Activated CD8-positive, alpha-beta memory T cell treated with anti-CD3 and anti-CD28 coated beads for 4 hours (primary cell): Measurements from ENCODE around the gene GPSM3.
"Not testable (repeated sequence)": the region's sequence is repeated elsewhere in the genome, so short reads cannot be mapped to it uniquely, and the experiment has no call there.

ENCODE experiments used
- DNase-seq, 2 donors: peaks; one replicate each; pipeline ENCODE4 v3.0.0-alpha.2; 2020; ENCODE audit warnings: low read depth in 2 of 2

Gene GPSM3

DNA sequence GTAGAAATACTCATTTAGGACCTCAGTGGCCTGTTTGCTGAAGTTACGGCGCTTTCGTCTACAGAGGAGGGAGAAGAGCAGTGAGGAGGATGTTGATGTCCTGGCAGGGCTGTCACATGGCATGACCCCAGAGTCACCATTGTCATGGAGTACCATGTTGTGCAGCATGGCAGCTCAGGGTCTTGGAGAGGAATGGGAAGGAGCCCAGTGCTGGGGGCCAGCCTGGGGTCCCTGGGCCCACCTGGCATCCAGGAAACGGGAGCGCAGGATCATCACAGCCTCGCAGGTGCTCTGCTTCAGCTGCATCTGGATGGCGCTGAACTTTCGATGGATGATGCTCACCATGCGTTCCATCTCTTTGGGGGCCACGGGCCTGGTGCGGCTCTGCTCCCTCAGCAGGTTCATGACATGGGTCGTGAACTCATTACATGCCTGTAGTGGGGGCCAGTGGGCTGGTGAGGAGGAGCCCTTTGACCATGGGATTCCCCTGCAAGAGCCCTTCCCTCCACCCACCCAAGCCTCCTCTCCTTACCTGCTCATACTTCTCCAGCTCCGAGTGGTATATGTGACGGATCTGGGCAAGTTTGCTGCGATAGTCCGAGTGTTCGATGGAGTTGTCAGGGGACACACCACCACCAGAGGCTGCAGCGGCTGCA is 4.6 kb downstream of the GPSM3 start:
- DNase-seq: not testable (repeated sequence)

DNA sequence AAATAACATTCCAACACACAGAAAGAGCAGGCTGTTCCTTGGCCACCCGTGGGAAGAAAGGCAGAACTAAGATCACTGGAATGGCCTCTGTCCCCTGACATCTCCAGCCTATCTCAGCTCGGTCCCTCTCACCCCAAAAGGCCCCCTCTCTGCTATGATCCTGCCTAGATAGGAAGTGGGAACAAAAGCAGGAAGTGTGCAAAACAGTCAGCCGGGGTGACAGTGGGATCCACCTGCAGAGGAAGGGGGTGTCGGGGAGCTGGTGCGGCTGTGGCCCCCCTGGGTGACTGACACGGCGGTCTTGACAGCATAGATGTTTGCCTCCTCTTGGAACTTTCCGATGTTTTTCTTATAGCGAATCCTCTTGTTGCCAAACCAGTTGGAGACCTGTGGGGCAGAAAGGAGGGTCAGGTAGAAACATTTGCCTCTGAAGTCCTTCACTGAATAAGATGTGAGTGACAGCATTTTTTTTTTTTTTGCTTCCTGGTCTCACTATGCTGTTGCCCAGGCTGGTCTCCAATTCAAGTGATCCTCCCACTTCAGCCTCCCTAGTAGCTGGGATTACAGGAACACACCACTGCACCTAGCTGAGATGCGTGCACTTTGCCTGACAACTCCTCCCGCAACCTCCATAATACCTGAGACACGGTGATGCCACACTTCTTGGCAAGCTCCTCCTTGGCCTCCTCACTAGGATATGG is 5.3 kb downstream of the GPSM3 start:
- DNase-seq: no peak

DNA sequence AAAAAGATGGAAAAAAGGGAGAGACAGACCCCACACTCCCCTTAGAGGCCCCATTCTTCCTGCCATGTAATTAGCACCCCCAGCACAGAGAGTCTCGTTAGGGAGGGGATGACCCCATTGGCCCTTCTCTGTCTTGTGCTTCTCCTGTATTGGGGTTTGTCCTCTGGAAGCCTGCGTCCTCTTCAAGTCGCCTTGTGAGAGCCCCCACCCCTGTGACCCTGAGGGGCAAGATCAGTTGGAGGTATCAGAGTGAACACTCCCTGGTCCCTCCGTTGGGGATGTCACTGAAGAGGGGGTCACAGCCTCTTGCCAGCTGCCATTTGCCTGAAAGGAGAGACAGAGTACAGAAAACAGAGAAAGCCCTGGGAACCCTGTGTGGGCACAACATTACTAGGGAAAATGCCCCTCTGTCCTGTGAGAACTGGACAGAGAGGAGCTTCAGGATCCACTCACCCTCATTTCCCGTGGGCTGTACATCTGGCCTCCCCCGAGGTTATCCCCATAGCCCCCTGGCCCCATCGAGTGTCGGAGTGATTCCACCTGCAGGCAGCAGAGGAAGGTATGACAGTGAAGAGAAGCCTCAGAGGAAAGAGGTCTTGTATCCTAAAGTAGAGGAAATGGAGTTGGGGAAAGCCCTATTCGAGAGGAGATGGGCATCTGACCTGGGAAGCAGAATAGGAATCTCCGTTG is 6.1 kb downstream of the GPSM3 start:
- not testable (repeated sequence) for DNase-seq

DNA sequence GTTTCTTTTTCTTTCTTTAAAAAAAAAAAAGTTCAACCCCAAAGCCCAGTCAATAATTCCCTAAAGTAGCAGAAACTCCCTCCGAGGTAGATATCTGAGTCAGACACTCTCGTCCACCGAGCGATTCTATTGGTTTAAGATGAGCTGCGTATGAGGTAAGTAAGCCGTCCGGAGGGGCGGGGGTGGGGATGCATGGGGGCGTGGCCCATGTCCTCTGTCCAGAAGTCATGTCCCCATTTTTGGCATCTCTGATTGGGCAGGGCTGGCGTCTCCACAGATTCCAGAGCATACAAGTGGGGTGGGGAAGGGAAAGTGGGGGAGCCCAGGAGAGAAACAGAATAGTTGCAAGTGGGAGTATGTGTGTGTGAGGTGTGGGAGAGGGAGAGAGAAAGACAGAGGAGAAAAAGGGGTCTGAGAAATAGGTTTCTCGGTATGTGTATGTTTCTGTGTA is 6.7 kb downstream of the GPSM3 start:
- peak in 1 of 2 donors; percentile 29 for DNase-seq

DNA sequence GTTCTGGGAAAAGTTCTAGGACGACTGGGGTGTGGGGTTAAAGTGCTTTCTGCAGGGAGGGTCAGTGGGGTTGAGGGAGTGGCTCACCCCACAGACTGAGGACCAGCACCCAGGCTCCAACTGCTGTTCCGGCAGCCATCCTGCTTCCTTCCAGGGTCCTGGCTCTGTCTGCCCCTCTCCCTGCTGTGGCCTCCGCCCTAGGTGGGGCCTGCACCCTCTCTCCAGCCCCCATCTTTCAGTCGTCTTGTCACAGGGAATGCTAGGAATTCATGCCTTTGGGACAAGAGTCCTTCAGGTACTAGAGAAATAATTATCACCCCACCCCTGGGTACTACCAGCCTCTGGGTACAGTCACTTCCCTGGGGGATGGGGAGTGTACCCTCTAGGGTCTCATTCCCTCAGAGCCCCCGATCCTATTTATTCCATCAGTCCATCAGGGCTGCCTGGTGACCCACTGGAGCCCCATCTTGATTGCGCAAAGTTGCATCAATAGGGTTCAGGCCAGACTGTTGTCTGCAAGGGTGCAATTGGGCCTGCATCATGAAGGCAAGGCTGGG is 8.3 kb downstream of the GPSM3 start, which contains the start of gene AGER:
TSS of gene AGER (minus strand) at position 170 of the 557 bp plus-strand sequence. CDS start at position 139, 31 bp downstream.
- DNase-seq: no peak

DNA sequence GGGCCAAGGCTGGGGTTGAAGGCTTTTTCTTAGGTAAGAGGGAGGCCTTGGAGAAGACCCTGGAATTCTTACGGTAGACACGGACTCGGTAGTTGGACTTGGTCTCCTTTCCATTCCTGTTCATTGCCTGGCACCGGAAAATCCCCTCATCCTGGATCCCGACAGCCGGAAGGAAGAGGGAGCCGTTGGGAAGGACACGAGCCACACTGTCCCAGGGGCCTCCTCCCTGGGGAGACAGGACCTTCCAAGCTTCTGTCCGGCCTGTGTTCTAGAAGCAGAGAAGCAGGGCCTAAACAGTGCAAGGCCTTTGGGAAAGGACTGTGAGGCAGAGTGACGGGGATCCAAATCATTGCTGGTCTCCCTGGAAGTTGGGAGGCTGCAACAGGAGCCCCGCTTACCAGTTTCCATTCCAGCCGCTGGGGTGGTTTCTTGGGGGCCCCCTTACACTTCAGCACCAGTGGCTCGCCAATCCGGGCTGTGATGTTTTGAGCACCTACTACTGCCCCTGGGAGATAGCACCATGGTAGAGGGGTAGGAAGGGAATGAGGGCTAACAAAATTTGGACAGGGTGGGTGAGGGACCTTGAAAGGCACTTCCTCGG is 8.9 kb downstream of the GPSM3 start:
- DNase-seq: no peak

DNA sequence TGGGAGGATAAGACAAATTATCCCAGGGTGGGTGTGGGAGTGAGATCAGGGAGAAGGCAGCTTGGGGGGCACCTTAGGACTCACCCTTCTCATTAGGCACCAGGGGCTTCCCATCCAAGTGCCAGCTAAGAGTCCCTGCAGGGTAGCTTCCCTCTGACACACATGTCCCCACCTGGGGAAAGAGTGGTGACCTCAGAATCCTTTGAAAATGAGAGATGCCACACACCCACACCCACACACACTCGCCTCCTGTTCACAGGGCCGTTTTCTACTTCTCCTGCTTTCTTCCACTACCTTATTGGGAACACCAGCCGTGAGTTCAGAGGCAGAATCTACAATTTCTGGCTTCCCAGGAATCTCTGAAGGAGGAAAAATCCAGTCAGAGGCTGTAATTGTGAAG is 9.4 kb downstream of the GPSM3 start:
- DNase-seq: no peak

DNA sequence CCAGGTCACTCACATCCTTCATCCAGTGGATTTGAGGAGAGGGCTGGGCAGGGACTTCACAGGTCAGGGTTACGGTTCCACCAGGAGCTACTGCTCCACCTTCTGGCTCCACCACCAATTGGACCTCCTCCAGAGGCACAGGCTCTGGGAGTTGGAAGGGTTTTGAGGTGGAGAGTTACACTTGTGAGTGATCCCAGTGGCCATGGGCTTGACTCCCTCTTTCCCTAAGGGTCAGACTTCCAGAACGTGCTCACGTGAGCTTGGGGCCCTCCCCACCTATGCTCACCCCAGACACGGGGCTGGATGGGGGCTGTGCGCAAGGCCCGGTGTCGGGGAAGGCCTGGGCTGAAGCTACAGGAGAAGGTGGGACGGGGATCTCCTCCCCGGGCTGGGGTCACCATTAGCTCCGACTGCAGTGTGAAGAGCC is 9.9 kb downstream of the GPSM3 start:
- no peak for DNase-seq

DNA sequence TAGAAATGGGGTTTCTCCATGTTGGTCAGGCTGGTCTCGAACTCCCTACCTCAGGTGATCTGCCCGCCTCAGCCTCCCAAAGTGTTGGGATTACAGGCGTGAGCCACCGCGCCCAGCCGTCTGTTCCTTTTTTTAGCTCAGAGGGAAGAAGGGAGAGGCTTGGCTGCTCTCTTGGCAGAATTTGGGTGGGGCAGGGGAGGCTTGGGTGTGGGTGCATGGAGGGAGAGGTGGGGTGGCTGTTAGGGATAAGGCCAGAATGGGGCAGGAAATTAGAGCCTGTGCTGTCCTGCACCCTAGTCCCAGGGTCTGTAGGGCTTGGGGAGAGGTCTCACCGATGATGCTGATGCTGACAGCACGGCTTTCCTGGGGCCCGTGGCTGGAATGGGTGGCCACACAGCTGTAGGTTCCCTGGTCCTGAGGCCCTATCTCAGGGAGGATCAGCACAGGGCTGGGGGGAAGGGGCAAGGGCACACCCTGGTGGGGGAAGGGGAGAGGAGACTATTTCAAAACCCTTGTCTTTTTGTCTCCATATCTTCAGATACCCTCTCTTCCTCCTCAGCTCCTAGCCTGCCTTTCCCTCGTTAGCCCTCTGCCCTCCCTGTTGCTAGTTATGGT is 10.4 kb downstream of the GPSM3 start:
- DNase-seq: no peak

DNA sequence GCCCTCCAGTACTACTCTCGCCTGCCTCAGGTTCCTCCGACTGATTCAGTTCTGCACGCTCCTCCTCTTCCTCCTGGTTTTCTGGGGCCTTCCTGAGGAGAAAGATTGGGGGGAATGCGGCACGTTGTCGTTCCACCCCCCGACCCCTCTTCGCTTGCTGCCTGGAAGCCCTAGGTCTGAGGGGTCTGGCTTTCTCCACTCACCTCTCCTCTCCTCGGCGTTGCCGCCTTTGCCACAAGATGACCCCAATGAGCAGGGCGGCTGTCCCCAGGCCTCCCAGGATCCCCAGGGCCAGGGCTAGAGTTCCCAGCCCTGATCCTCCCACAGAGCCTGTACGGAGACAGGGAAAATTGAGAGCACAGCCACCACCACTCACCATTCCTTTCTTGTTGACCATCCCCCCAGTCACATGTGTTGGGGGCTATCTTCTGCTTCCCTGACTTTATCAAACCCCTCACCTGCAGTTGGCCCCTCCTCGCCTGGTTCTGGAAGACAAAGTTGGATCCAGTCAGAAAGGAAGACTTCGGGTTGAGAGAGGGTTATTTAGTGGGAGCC is 11.2 kb downstream of the GPSM3 start:
- DNase-seq: no peak

DNA sequence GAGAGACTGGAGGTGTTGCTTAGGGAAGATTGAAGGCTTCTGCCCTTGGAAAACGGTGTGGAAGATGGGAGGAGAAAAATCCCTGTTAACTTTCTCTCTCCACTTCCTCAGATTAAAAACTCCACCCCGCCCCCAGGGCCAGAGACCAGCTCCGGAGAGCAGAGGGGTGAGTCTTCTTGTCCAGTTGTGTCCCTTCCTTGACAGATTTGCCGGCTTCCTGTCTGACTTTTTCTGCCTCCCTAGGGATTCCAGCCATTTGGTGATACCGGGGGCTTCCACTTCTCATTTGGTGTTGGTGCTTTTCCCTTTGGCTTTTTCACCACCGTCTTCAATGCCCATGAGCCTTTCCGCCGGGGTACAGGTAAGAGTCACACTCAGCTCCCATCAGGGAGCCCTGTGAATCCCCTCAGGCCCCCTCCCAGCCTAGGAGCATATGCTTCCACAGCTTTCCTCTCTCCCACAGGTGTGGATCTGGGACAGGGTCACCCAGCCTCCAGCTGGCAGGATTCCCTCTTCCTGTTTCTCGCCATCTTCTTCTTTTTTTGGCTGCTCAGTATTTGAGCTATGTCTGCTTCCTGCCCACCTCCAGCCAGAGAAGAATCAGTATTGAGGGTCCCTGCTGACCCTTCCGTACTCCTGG is 12.6 kb downstream of the GPSM3 start:
- no peak for DNase-seq

DNA sequence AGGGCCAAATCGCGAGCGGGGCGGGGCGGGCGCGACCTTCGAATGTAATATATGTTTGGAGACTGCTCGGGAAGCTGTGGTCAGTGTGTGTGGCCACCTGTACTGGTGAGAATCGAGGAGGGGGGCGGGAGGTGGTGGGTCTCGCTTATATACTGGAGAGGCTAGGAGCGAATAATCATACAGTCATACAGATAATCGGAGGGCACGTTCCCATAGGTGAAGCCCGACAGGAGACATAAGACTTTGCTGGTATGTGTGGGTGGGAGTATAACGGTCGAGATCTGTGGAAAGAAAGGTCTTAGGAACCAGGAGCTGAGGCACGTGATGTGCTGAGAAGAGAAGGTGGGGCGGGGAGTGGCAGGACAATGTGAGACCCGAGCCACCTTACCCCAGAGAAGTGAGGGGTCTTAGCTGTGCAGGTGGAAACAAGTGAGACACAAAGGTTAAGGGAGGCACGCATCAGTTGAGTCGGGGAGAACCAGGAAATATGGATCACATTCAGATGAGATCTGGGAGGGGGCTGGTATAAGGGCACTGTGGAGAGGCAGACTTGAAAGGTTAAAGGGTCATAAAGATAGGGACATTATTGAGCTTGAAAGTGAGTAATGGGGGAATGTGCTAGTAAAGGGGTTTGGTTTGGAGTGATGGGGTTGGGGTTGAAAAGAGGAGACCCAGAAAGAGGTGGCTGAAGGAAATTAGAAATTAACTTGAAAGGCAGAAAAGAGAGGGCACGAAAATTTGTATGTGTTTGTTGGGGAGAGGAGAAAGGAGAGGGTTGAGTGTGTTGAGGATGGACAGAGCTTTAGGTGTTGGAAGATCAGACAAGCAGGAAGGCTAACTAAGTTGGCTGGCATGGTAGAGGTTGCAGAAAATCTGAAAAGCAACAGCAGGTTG is 13.6 kb downstream of the GPSM3 start:
- no peak for DNase-seq

DNA sequence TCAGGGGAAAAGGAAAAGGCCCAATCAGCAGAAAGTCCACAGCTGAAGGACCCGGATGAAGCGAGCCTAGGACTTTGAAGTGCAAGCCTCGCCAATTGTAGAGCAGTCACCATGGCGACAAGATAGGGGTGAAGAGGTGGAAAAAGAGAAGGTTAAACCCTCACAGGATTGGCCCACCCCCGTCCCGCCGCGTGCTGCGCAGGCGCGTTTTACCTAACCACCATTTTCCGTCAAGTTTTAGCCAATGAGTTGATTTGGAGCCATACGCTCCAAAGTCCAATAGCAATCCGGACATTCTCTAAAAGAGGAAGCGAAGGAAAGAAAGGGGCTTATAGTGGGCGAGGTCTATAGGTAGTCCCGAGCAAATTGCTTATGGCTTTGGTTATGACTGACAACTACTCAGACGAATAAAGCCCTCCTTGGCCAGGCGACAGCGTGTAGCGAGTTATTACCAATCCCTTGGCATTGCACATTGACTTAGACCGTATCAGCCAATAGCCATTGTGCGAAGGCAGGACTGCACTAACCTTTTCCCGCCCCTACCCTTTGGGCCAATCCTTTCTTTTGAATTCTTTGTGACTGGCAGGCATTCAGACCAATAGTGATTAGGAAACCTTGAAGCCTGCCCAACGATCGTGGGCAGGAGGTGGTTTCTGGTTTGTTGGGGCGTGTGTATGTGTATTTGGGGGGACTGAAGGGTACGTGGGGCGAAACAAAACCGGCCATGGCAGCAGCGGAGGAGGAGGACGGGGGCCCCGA is 14.5 kb downstream of the GPSM3 start, which contains the start of gene RNF5:
TSS of gene RNF5 (plus strand) at position 618 of the 759 bp plus-strand sequence. CDS start at position 725, 107 bp downstream.
- DNase-seq: peak; percentile 85 to 91

DNA sequence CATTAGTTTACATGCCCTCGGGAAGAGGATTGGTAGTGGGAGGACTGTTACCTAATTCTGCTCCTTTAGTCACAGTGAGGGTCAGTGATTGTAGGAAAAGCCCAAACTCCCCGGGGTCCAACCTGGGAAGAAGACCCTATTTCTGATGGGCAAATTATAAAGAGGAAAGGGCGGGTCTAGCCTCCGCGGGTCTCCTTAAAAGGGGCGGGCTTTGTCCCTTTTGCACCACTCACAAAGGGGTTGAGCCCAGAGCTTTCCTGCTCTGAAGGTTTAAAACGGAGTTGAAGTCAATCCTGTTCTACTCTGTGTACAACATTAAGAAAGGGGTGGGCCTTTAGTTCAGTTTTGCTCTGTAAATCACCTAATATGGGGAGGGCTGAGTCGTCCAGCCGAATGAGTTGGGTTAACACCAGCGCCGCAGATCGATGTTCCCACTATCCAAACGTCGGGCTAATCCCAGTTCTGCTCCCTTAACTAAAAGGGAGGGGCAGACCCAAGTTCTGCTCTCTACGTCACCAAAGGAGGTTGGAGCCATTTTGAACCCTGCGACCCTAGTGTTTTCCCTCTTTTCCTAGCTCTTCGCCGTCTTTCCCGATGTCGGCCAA is 15.2 kb downstream of the GPSM3 start:
- DNase-seq: no peak

DNA sequence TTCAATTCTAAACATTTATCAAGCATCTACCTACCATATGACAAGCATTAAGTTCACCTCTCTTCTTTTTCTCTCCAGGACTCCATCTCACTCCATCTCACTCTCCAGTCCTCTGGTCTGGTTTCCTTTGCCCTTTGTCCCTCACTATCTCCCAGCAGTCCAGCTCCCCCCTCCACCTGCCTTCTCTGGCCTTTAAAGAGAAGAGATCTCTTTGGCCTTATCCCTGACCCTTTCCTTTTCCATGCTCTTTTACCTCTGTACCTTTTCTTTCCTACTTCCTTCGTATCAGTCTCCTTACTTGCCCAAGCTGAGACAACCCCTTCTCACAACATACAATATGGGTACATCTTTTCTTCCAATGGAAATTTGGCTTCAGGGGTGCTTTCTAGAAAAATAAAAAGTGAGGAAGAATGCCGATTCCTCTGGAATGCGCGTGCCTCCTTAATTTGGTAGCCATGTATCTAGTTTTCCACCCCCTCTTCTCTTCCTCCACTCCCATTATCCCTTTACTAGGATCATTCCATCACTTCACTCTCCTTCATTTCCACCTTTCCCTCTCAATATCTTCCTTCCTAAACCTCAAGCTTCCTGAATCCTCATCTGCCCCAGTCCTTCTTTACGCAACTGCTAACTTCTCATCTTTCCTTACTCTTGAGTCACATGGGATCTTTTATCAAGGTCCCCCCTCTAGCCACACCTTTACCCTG is 15.8 kb downstream of the GPSM3 start:
- DNase-seq: no peak

DNA sequence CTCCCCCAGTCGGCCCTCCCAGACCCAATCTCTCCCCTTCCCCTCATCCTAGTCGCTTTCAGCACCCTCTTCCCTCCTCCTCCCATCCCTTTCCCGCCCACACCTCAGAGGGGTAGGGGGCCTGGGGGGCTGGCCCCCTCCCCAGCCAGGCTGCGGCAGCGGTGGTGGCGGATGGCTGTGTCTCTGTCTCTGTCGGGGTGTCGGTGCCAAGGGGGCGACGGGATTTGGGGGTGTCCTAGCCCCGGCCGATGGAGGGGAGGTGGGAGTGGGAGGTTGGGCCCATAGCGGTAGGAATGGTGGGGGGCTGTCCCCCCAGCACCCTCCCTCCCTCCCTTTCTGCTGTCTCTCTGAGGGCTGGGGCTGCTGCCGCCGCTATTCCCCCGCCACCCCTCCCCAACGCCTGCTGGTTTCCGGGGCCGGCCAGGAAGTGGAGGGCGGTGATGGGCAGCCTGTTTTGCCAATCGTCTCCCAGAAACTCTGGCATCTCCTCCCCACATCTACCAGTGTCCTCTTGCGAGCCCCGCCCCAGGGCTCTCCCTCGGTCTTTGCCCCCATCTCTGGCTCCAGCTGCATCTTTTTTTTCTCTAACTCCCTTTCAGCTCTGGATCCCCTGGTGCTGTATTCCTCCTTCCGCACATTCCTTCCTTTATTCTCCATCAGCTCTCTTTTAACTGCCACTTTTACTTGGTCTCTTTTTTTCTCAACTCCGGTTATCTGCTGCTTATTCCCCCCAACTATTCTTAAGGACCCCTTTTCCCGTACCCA is 16.6 kb downstream of the GPSM3 start, which contains the start of gene AGPAT1:
TSS of gene AGPAT1 (minus strand) at position 374 of the 765 bp plus-strand sequence. CDS start 4,588 bp downstream, outside the sequence.
- peak; percentile 94 to 95 for DNase-seq

DNA sequence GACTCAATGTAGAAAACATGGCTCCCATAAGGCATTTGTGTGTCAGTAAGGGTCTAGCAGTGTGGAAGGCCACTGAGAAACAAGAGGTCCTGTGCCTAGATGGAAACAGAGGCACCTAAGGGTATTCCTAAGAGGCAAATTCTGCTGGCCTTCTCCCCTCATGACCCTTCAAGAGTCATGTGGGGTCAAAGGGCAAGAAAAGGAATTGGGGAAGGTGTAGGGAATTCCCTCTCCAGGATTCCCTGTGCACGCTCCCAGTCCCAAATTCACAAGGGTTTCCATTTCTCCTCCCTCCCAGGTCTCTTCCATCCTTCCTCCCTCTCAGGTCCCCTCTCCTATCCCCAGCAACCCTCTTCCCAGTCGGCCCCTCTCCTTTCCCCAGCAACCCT is 17.1 kb downstream of the GPSM3 start:
- no peak for DNase-seq
